ENCODE measurements around the gene ZNF678.
"Not testable (repeated sequence)": the region's sequence is repeated elsewhere in the genome, so short reads cannot be mapped to it uniquely, and the experiment has no call there.

The ZNF678 gene

DNA sequence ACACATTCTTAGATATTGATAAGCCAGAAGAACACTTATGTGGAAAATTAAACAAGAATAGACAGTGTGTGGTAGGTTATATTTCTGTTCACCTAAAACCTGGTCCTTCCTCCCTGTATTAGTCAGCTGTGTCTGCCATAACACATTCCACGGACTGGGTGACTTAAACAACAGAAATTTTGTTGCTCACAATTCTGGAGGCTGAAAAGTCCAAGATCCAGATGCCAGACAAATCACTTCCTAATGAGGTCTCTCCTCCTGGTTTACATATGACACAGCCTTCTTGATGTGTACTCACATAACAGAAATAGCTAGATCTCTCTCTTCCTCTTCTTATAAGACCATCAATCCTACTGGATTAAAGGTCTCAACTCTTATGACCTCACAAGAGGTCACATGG is 146.1 kb downstream of the ZNF678 start:
- no peaks in the 10 kb centered on the region for H3K4me1 ChIP-seq (ENCODE audit: control extremely low read depth in 1 of 4, control insufficient read depth in 4 of 4, insufficient read depth in 4 of 4, low read length in 3 of 4)
- DNase-seq: no peak
- no peaks in the 10 kb centered on the region for H3K36me3 ChIP-seq (ENCODE audit: control insufficient read depth in 4 of 4, insufficient read depth in 4 of 4, low read length in 3 of 4)
- H3K27ac ChIP-seq (ENCODE audit: insufficient read depth in 1 of 2, low read depth in 1 of 2, low read length in 2 of 2, poor library complexity in 1 of 2, severe bottlenecking in 2 of 2): no peak overlapping the region
- H3K4me3 ChIP-seq (ENCODE audit: control insufficient read depth in 1 of 7, extremely low read depth in 1 of 7, insufficient read depth in 4 of 7, low read depth in 2 of 7, low read length in 6 of 7): no peak overlapping the region
- no peaks in the 10 kb centered on the region for H3K27me3 ChIP-seq (replicated peaks in 2 of 5; ENCODE audit: control insufficient read depth in 4 of 5, insufficient read depth in 5 of 5, low read length in 4 of 5)
- POLR2A ChIA-PET: no interaction called here
- WGBS (ENCODE audit: insufficient coverage): 70% methylated on average over 1 of the region's 1 CpG
- CTCF ChIA-PET: no interaction called here
- H3K9me3 ChIP-seq (ENCODE audit: control extremely low read depth in 1 of 5, control insufficient read depth in 4 of 5, insufficient read depth in 2 of 5, low read depth in 1 of 5, low read length in 4 of 5): peaks cover 2 to 19% (median 7%) of the 10 kb centered on the region in 5 experiments

DNA sequence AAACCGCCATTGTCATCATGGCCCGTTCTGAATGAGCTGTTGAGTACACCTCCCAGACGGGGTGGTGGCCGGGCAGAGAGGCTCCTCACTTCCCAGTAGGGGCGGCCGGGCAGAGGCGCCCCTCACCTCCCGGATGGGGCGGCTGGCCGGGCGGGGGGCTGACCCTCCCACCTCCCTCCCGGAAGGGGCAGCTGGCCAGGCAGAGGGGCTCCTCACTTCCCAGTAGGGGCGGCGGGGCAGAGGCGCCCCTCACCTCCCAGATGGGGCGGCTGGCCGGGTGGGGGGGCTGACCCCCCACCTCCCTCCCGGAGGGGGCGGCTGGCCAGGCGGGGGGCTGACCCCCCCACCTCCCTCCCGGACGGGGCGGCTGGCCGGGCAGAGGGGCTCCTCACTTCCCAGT is 147.1 kb downstream of the ZNF678 start:
- peaks cover 2 to 27% (median 7%) of the 10 kb centered on the region in 5 experiments for H3K9me3 ChIP-seq (ENCODE audit: control extremely low read depth in 1 of 5, control insufficient read depth in 4 of 5, insufficient read depth in 2 of 5, low read depth in 1 of 5, low read length in 4 of 5)
- WGBS (ENCODE audit: insufficient coverage): 97% methylated on average over 5 of the region's 24 CpGs
- CTCF ChIA-PET; POLR2A ChIA-PET; H3K4me1 ChIP-seq (ENCODE audit: control extremely low read depth in 1 of 4, control insufficient read depth in 4 of 4, insufficient read depth in 4 of 4, low read length in 3 of 4); H3K4me3 ChIP-seq (ENCODE audit: control insufficient read depth in 1 of 7, extremely low read depth in 1 of 7, insufficient read depth in 4 of 7, low read depth in 2 of 7, low read length in 6 of 7); DNase-seq; H3K27ac ChIP-seq (ENCODE audit: insufficient read depth in 1 of 2, low read depth in 1 of 2, low read length in 2 of 2, poor library complexity in 1 of 2, severe bottlenecking in 2 of 2); H3K36me3 ChIP-seq (ENCODE audit: control insufficient read depth in 4 of 4, insufficient read depth in 4 of 4, low read length in 3 of 4); H3K27me3 ChIP-seq (replicated peaks in 2 of 5; ENCODE audit: control insufficient read depth in 4 of 5, insufficient read depth in 5 of 5, low read length in 4 of 5): not testable (repeated sequence)

DNA sequence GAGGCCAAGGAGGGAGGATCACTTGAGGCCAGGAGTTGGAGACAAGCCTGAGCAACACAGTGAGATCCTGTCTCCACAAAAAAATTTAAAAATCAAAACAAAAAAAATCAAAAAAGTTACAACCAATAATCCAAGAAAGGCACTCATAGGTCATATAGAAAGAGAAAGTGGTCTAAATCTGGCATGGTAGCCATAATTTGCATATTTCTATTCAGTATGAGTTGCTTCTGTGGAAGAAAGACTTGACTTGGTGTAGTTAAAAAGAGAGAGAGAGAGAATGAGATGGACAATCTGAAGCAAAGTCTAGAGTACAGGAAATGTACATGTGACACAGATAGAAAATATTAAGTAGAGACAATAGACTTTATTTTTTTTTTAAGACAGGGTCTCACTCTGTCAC is 149.3 kb downstream of the ZNF678 start:
- POLR2A ChIA-PET: no interaction called here
- Histone ChIP-seq H3K4me1 (ENCODE audit: control extremely low read depth in 1 of 4, control insufficient read depth in 4 of 4, insufficient read depth in 4 of 4, low read length in 3 of 4) (no peaks in the 10 kb centered on the region), H3K4me3 (ENCODE audit: control insufficient read depth in 1 of 7, extremely low read depth in 1 of 7, insufficient read depth in 4 of 7, low read depth in 2 of 7, low read length in 6 of 7) (no peak overlapping the region), H3K36me3 (ENCODE audit: control insufficient read depth in 4 of 4, insufficient read depth in 4 of 4, low read length in 3 of 4) (no peaks in the 10 kb centered on the region), H3K9me3 (ENCODE audit: control extremely low read depth in 1 of 5, control insufficient read depth in 4 of 5, insufficient read depth in 2 of 5, low read depth in 1 of 5, low read length in 4 of 5) (peaks cover 2 to 29% (median 10%) of the 10 kb centered on the region in 5 experiments), H3K27ac (ENCODE audit: insufficient read depth in 1 of 2, low read depth in 1 of 2, low read length in 2 of 2, poor library complexity in 1 of 2, severe bottlenecking in 2 of 2) (no peak overlapping the region), H3K27me3 (replicated peaks in 2 of 5; ENCODE audit: control insufficient read depth in 4 of 5, insufficient read depth in 5 of 5, low read length in 4 of 5) (no peaks in the 10 kb centered on the region)
- CTCF ChIA-PET: no interaction called here
- no peak for DNase-seq

DNA sequence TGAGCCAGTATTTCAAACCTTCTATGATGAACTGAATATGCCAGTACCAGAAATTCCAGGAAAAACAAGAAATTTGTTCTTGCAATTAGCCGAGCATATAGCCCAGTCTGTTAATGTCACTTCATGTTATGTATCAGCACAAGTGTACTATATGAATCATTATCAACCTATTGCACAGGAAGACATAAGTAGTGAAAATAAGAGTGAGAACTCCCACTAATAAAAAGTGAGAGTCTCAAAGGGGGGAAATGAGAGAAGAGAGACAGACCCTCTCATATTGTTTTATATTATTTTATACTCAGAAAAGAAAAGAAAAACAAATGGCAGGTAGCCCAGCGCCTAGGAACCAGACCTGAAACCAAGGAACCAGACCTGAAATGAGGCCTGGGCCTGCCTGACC is 155.6 kb downstream of the ZNF678 start:
- no peak for DNase-seq
- Histone ChIP-seq H3K4me1 (ENCODE audit: control extremely low read depth in 1 of 4, control insufficient read depth in 4 of 4, insufficient read depth in 4 of 4, low read length in 3 of 4) (no peaks in the 10 kb centered on the region), H3K27me3 (replicated peaks in 2 of 5; ENCODE audit: control insufficient read depth in 4 of 5, insufficient read depth in 5 of 5, low read length in 4 of 5) (no peaks in the 10 kb centered on the region), H3K36me3 (ENCODE audit: control insufficient read depth in 4 of 4, insufficient read depth in 4 of 4, low read length in 3 of 4) (no peaks in the 10 kb centered on the region), H3K27ac (ENCODE audit: insufficient read depth in 1 of 2, low read depth in 1 of 2, low read length in 2 of 2, poor library complexity in 1 of 2, severe bottlenecking in 2 of 2) (no peak overlapping the region), H3K9me3 (ENCODE audit: control extremely low read depth in 1 of 5, control insufficient read depth in 4 of 5, insufficient read depth in 2 of 5, low read depth in 1 of 5, low read length in 4 of 5) (peaks cover 0 to 43% (median 20%) of the 10 kb centered on the region in 5 experiments), H3K4me3 (ENCODE audit: control insufficient read depth in 1 of 7, extremely low read depth in 1 of 7, insufficient read depth in 4 of 7, low read depth in 2 of 7, low read length in 6 of 7) (no peak overlapping the region)
- WGBS (ENCODE audit: insufficient coverage): no CpG with 5 or more reads among the region's 2 CpGs
- ChIA-PET CTCF (no interaction called here), POLR2A (no interaction called here)

DNA sequence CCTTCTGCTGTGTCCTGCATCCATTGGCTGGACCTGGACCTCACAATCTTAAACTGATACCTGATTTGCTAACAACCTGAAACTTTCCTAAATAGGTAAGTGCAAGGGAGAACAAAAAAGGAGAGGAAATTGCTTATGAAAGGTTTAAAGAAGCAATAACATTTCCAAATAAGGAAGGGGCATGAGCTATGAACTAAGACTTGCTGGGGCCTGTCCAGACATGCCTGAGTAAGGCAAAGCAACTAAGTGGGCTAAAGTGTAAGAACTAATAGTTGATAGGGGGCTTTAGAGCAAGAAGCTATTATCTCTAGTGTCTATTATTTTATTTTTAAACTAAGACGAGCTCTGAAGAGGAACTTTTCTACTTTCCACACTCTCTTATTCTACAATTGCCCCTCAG is 160.1 kb downstream of the ZNF678 start:
- POLR2A ChIA-PET: no interaction called here
- Histone ChIP-seq H3K9me3 (ENCODE audit: control extremely low read depth in 1 of 5, control insufficient read depth in 4 of 5, insufficient read depth in 2 of 5, low read depth in 1 of 5, low read length in 4 of 5) (peaks cover 1 to 28% (median 14%) of the 10 kb centered on the region in 5 experiments), H3K36me3 (ENCODE audit: control insufficient read depth in 4 of 4, insufficient read depth in 4 of 4, low read length in 3 of 4) (no peaks in the 10 kb centered on the region), H3K27me3 (replicated peaks in 2 of 5; ENCODE audit: control insufficient read depth in 4 of 5, insufficient read depth in 5 of 5, low read length in 4 of 5) (peaks cover 0 to 5% (median 0%) of the 10 kb centered on the region in 5 experiments), H3K4me3 (ENCODE audit: control insufficient read depth in 1 of 7, extremely low read depth in 1 of 7, insufficient read depth in 4 of 7, low read depth in 2 of 7, low read length in 6 of 7) (no peak overlapping the region), H3K4me1 (ENCODE audit: control extremely low read depth in 1 of 4, control insufficient read depth in 4 of 4, insufficient read depth in 4 of 4, low read length in 3 of 4) (peaks cover 0 to 7% (median 6%) of the 10 kb centered on the region in 4 experiments), H3K27ac (ENCODE audit: insufficient read depth in 1 of 2, low read depth in 1 of 2, low read length in 2 of 2, poor library complexity in 1 of 2, severe bottlenecking in 2 of 2) (no peak overlapping the region)
- WGBS (ENCODE audit: insufficient coverage): no CpG with 5 or more reads among the region's 1 CpG
- no peak for DNase-seq
- CTCF ChIA-PET: no interaction called here

DNA sequence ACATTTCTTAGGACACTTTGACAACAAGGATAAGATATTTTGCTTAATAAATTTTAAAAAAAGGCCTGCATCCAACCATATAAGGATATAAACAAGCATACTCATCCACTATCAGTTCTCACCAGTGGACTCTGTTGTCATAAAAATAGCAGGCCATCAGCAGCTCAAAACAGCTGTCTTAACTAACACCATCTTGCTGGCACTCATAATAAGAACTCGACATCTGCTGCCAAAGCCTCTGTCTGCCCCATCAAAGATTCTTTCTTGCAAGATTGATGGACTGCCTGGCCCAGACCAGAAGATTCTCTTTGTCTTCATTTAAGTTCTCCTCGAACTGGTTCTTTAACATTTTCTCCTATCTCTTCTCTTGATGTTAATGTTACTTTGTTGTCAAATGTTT is 161.7 kb downstream of the ZNF678 start:
- H3K36me3 ChIP-seq (ENCODE audit: control insufficient read depth in 4 of 4, insufficient read depth in 4 of 4, low read length in 3 of 4): no peaks in the 10 kb centered on the region
- H3K27me3 ChIP-seq (replicated peaks in 2 of 5; ENCODE audit: control insufficient read depth in 4 of 5, insufficient read depth in 5 of 5, low read length in 4 of 5): peaks cover 0 to 5% (median 0%) of the 10 kb centered on the region in 5 experiments
- H3K9me3 ChIP-seq (ENCODE audit: control extremely low read depth in 1 of 5, control insufficient read depth in 4 of 5, insufficient read depth in 2 of 5, low read depth in 1 of 5, low read length in 4 of 5): peaks cover 1 to 19% (median 8%) of the 10 kb centered on the region in 5 experiments
- no peak overlapping the region for H3K4me3 ChIP-seq (ENCODE audit: control insufficient read depth in 1 of 7, extremely low read depth in 1 of 7, insufficient read depth in 4 of 7, low read depth in 2 of 7, low read length in 6 of 7)
- POLR2A ChIA-PET: no interaction called here
- peaks cover 0 to 21% (median 18%) of the 10 kb centered on the region in 4 experiments for H3K4me1 ChIP-seq (ENCODE audit: control extremely low read depth in 1 of 4, control insufficient read depth in 4 of 4, insufficient read depth in 4 of 4, low read length in 3 of 4)
- DNase-seq: no peak
- WGBS (ENCODE audit: insufficient coverage): 86% methylated on average over 1 of the region's 2 CpGs
- no peak overlapping the region for H3K27ac ChIP-seq (ENCODE audit: insufficient read depth in 1 of 2, low read depth in 1 of 2, low read length in 2 of 2, poor library complexity in 1 of 2, severe bottlenecking in 2 of 2)
- CTCF ChIA-PET: no interaction called here

DNA sequence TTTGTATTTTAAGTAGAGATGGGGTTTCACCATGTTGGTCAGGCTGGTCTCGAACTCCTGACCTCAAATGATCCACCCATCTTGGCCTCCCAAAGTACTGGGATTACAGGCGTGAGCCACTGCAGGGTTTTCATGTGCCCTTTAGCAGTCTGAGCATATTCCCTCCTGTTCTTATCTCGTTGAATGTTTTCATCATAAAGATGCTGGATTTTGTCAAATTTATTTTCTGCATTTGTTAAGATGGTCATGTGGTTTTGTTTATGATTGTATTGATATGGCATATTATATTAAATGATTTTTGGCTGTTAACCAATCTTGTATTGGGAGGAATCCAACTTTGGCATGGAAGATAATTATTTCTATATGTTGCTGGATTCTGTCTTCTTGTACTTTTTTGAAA is 163.0 kb downstream of the ZNF678 start:
- H3K4me3 ChIP-seq (ENCODE audit: control insufficient read depth in 1 of 7, extremely low read depth in 1 of 7, insufficient read depth in 4 of 7, low read depth in 2 of 7, low read length in 6 of 7): no peak overlapping the region
- peaks cover 0 to 12% (median 1%) of the 10 kb centered on the region in 5 experiments for H3K9me3 ChIP-seq (ENCODE audit: control extremely low read depth in 1 of 5, control insufficient read depth in 4 of 5, insufficient read depth in 2 of 5, low read depth in 1 of 5, low read length in 4 of 5)
- ChIA-PET POLR2A (no interaction called here), CTCF (no interaction called here)
- DNase-seq: no peak
- WGBS (ENCODE audit: insufficient coverage): no CpG with 5 or more reads among the region's 3 CpGs
- peaks cover 0 to 10% (median 5%) of the 10 kb centered on the region in 4 experiments for H3K36me3 ChIP-seq (ENCODE audit: control insufficient read depth in 4 of 4, insufficient read depth in 4 of 4, low read length in 3 of 4)
- H3K4me1 ChIP-seq (ENCODE audit: control extremely low read depth in 1 of 4, control insufficient read depth in 4 of 4, insufficient read depth in 4 of 4, low read length in 3 of 4): peaks cover 0 to 21% (median 18%) of the 10 kb centered on the region in 4 experiments
- H3K27me3 ChIP-seq (replicated peaks in 2 of 5; ENCODE audit: control insufficient read depth in 4 of 5, insufficient read depth in 5 of 5, low read length in 4 of 5): peaks cover 0 to 5% (median 0%) of the 10 kb centered on the region in 5 experiments
- H3K27ac ChIP-seq (ENCODE audit: insufficient read depth in 1 of 2, low read depth in 1 of 2, low read length in 2 of 2, poor library complexity in 1 of 2, severe bottlenecking in 2 of 2): no peak overlapping the region

Data from common myeloid progenitor, CD34-positive (primary cell).